IMR-90 (cell line): ENCODE measurements around the gene FBXW11. TPM values are rescaled to one million over a fixed set of nuclear protein-coding genes. Genes with fewer than 3 reads are reported as not detected.

Experiments
- ATAC-seq: fragments of 200-7000 bp; cut with Tn5 transposase; 2 replicates; pipeline ENCODE4 v1.9.1; 2020; ENCODE audit warnings: low read depth, mild to moderate bottlenecking, moderate library complexity
- BruUV-seq: library from RNA; stranded (reverse); fragments of 400-500 nt; replicated peaks from 2 replicates; lab custom pipeline; 2021; lab: Mats Ljungman, UMichigan
- CTCF ChIA-PET: fragments of 300-600 bp; formaldehyde crosslinking; extraction: SDS; loops from one replicate; lab custom pipeline; 2021; ENCODE audit warnings: antibody characterized with exemption; lab: Yijun Ruan, JAX
- POLR2A ChIA-PET: fragments of 300-600 bp; sonication (Branson Sonifier 250); formaldehyde crosslinking; loops from one replicate; lab custom pipeline; 2022; ENCODE audit warnings: antibody characterized with exemption; ENCODE audit not compliant: unreplicated experiment; lab: Charles Lee
- DNase-seq: peaks from one replicate; pipeline ENCODE4 v3.0.0; 2013
- H2AFZ ChIP-seq: replicated peaks from 2 replicates; pipeline ENCODE3; 2013; ENCODE audit warnings: low read length, mild to moderate bottlenecking; ENCODE audit not compliant: poor library complexity
- H2AK5ac ChIP-seq: 2 replicates; pipeline ENCODE4 v1.6.1; 2013; ENCODE audit warnings: low read depth, low read length, inconsistent platforms
- H2AK9ac ChIP-seq: replicated peaks from 2 replicates; pipeline ENCODE3; 2013; ENCODE audit warnings: mild to moderate bottlenecking, low read depth, low read length, moderate library complexity; ENCODE audit not compliant: poor library complexity
- H2BK120ac ChIP-seq: 2 replicates; pipeline ENCODE4 v1.6.1; 2013; ENCODE audit warnings: low read depth, low read length, inconsistent platforms
- H2BK15ac ChIP-seq: 3 replicates; pipeline ENCODE4 v1.6.1; 2013; ENCODE audit warnings: low read depth, low read length, inconsistent platforms
- H2BK20ac ChIP-seq: 2 replicates; pipeline ENCODE4 v1.6.1; 2013; ENCODE audit warnings: low read depth, mild to moderate bottlenecking, inconsistent platforms, low read length, moderate library complexity
- H2BK5ac ChIP-seq: 2 replicates; pipeline ENCODE4 v1.6.1; 2013; ENCODE audit warnings: mild to moderate bottlenecking, low read depth, low read length, inconsistent platforms; ENCODE audit not compliant: poor library complexity, severe bottlenecking
- H3K14ac ChIP-seq: replicated peaks from 2 replicates; pipeline ENCODE4 v1.6.1; 2013; ENCODE audit warnings: low read depth, low read length, inconsistent platforms
- H3K18ac ChIP-seq: 2 replicates; pipeline ENCODE4 v1.6.1; 2013; ENCODE audit warnings: low read depth, low read length, control low read depth
- H3K23ac ChIP-seq: 2 replicates; pipeline ENCODE4 v1.6.1; 2013; ENCODE audit warnings: low read depth, low read length, inconsistent platforms
- H3K27ac ChIP-seq: 2 replicates; pipeline ENCODE4 v1.5.1; 2013; ENCODE audit warnings: mild to moderate bottlenecking, control low read depth, low read length; ENCODE audit not compliant: insufficient read depth
- H3K27me3 ChIP-seq: 2 replicates; pipeline ENCODE4 v1.6.1; 2013; ENCODE audit warnings: low read length; ENCODE audit not compliant: control insufficient read depth, insufficient read depth
- H3K36me3 ChIP-seq: 2 replicates; pipeline ENCODE4 v1.6.1; 2013; ENCODE audit warnings: low read length, mixed read lengths; ENCODE audit not compliant: control insufficient read depth, insufficient read depth
- H3K4ac ChIP-seq: 2 replicates; pipeline ENCODE4 v1.6.1; 2013; ENCODE audit warnings: low read depth, low read length, inconsistent platforms
- H3K4me1 ChIP-seq: 2 replicates; pipeline ENCODE4 v1.6.1; 2013; ENCODE audit warnings: low read length, mixed read lengths; ENCODE audit not compliant: control insufficient read depth, insufficient read depth
- H3K4me2 ChIP-seq: 2 replicates; pipeline ENCODE4 v1.6.1; 2013; ENCODE audit warnings: low read depth, mild to moderate bottlenecking, control low read depth, low read length, moderate library complexity
- H3K4me3 ChIP-seq: 2 replicates; pipeline ENCODE4 v1.5.1; 2013; ENCODE audit warnings: low read depth, mild to moderate bottlenecking, control low read depth, low read length, moderate library complexity; ENCODE audit not compliant: insufficient read depth
- H3K56ac ChIP-seq: 2 replicates; pipeline ENCODE4 v1.6.1; 2013; ENCODE audit warnings: low read length, inconsistent platforms; ENCODE audit not compliant: insufficient read depth; ENCODE audit errors: extremely low read depth
- H3K79me1 ChIP-seq, 2 experiments: 2 replicates each; pipeline ENCODE4 v1.6.1; 2013; ENCODE audit warnings: low read length in 2 of 2, inconsistent platforms in 1 of 2, low read depth in 1 of 2
- H3K9ac ChIP-seq: 2 replicates; pipeline ENCODE4 v1.6.1; 2013; ENCODE audit warnings: low read depth, low read length, control low read depth
- H3K9me1 ChIP-seq: 2 replicates; pipeline ENCODE4 v1.6.1; 2013; ENCODE audit warnings: low read length, inconsistent platforms; ENCODE audit not compliant: insufficient read depth
- H3K9me3 ChIP-seq: 2 replicates; pipeline ENCODE4 v1.6.1; 2013; ENCODE audit warnings: low read length; ENCODE audit not compliant: control insufficient read depth, insufficient read depth
- H4K20me1 ChIP-seq: 2 replicates; pipeline ENCODE4 v1.6.1; 2013; ENCODE audit warnings: low read length, inconsistent platforms; ENCODE audit not compliant: insufficient read depth
- H4K5ac ChIP-seq: 2 replicates; pipeline ENCODE4 v1.6.1; 2013; ENCODE audit warnings: mild to moderate bottlenecking, low read depth, low read length, control low read depth
- H4K8ac ChIP-seq, 2 experiments: 2 replicates each; pipeline ENCODE4 v1.6.1; 2013; ENCODE audit warnings: low read depth in 2 of 2, low read length in 2 of 2, control low read depth in 1 of 2, inconsistent platforms in 1 of 2
- H4K91ac ChIP-seq: 2 replicates; pipeline ENCODE4 v1.6.1; 2013; ENCODE audit warnings: low read depth, low read length, inconsistent platforms; ENCODE audit not compliant: insufficient read depth
- BHLHE40 ChIP-seq: fragments of 150-350 bp; IDR thresholded peaks from 2 replicates; pipeline ENCODE4 v1.6.1; 2016; ENCODE audit warnings: mild to moderate bottlenecking, low read depth, low read length
- CEBPB ChIP-seq: IDR thresholded peaks from 2 replicates; pipeline ENCODE4 v1.6.1; 2012; ENCODE audit warnings: low read depth, low read length, improper control_type of control experiment
- CHD1 ChIP-seq: IDR thresholded peaks from 2 replicates; pipeline ENCODE4 v1.6.1; 2012; ENCODE audit warnings: low read depth, low read length, improper control_type of control experiment
- CTCF ChIP-seq: conservative IDR thresholded peaks from 2 replicates; pipeline ENCODE4 v1.5.1; 2012; ENCODE audit warnings: mild to moderate bottlenecking, low read depth, low read length, improper control_type of control experiment
- ELK1 ChIP-seq: fragments of 150-350 bp; IDR thresholded peaks from 2 replicates; pipeline ENCODE4 v1.6.1; 2016; ENCODE audit warnings: low read depth, mild to moderate bottlenecking, low read length, moderate library complexity, borderline replicate concordance
- FOS ChIP-seq: fragments of 150-350 bp; IDR thresholded peaks from 2 replicates; pipeline ENCODE4 v1.6.1; 2016; ENCODE audit warnings: low read depth, low read length
- MAFK ChIP-seq: IDR thresholded peaks from 2 replicates; pipeline ENCODE4 v1.6.1; 2012; ENCODE audit warnings: low read depth, low read length, improper control_type of control experiment
- MAZ ChIP-seq: IDR thresholded peaks from 2 replicates; pipeline ENCODE4 v1.6.1; 2012; ENCODE audit warnings: low read depth, mild to moderate bottlenecking, low read length, improper control_type of control experiment, moderate library complexity, borderline replicate concordance
- MXI1 ChIP-seq: IDR thresholded peaks from 2 replicates; pipeline ENCODE4 v1.6.1; 2012; ENCODE audit warnings: low read depth, mild to moderate bottlenecking, low read length, moderate library complexity, borderline replicate concordance
- NFE2L2 ChIP-seq: fragments of 150-350 bp; IDR thresholded peaks from 2 replicates; pipeline ENCODE4 v1.6.1; 2016; ENCODE audit warnings: low read depth, mild to moderate bottlenecking, low read length
- POLR2A ChIP-seq: IDR thresholded peaks from 2 replicates; pipeline ENCODE4 v1.6.1; 2012; ENCODE audit warnings: mild to moderate bottlenecking, low read depth, low read length
- RAD21 ChIP-seq: IDR thresholded peaks from 2 replicates; pipeline ENCODE4 v1.6.1; 2012; ENCODE audit warnings: low read length, improper control_type of control experiment
- RCOR1 ChIP-seq: IDR thresholded peaks from 2 replicates; pipeline ENCODE4 v1.6.1; 2012; ENCODE audit warnings: mild to moderate bottlenecking, low read length, improper control_type of control experiment; ENCODE audit not compliant: insufficient replicate concordance
- RFX5 ChIP-seq: IDR thresholded peaks from 2 replicates; pipeline ENCODE4 v1.8.0; 2012; ENCODE audit warnings: low read depth, mild to moderate bottlenecking, low read length, moderate library complexity
- SMC3 ChIP-seq: fragments of 150-350 bp; IDR thresholded peaks from 2 replicates; pipeline ENCODE4 v1.6.1; 2016; ENCODE audit warnings: low read depth, mild to moderate bottlenecking, antibody characterized with exemption, low read length, moderate library complexity
- USF2 ChIP-seq: fragments of 150-350 bp; IDR thresholded peaks from 2 replicates; pipeline ENCODE4 v1.6.1; 2017; ENCODE audit warnings: mild to moderate bottlenecking, antibody characterized with exemption, low read length, low read depth
- WGBS, 2 experiments: methylation state at CpG; one replicate each; pipeline versions ENCODE4 v1.1.5 to v1.1.7; 2013; ENCODE audit warnings: missing lambda C conversion rate in 2 of 2; ENCODE audit not compliant: insufficient read length in 1 of 2; ENCODE audit errors: extremely low coverage in 2 of 2; 5-methylcytosine and 5-hydroxymethylcytosine counted together
- dilution Hi-C: fragments of 300-500 bp; cut with HindIII; formaldehyde crosslinking; loops from one replicate; pipeline ENCODE4 v1.14.3; 2018; ENCODE audit warnings: low sequenced_read_pairs; ENCODE audit not compliant: unreplicated experiment
- in situ Hi-C: fragments of 300-500 bp; cut with MboI; formaldehyde crosslinking; loops from 3 replicates; pipeline ENCODE4 v1.14.3; 2019; ENCODE audit warnings: low sequenced_read_pairs, inconsistent platforms, mixed read lengths
- intact Hi-C: fragments of 100-400 bp; cut with micrococcal nuclease; formaldehyde crosslinking; loops from 2 replicates; pipeline ENCODE4 v1.10.0; 2022
- polyA plus RNA-seq, 3 experiments: library from polyadenylated mRNA; depleted of rRNA; stranded (reverse); fragments of >200 nt; gene quantifications; 2 replicates each; pipeline ENCODE4 v1.2.3, GENCODE V29; 2012; ENCODE audit warnings: low replicate concordance in 1 of 3
- total RNA-seq: library from RNA; depleted of rRNA; stranded (reverse); fragments of >200 nt; gene quantifications from 2 replicates; pipeline ENCODE4 v1.2.3, GENCODE V29; 2012

The FBXW11 gene
- total and polyA plus RNA-seq, 2 of the 4 experiments (the other 2 are of a cell fraction) = 34.3 to 97.1 TPM

GRCh38 chr5:171821286-171821685 lies 185.2 kb downstream of the FBXW11 start:
- H3K27me3 ChIP-seq = peaks cover 24% of the 10 kb centered on the region
- no peak overlapping the region for H2AK5ac ChIP-seq
- no peak overlapping the region for H3K4me3 ChIP-seq
- no peak overlapping the region for H2BK120ac ChIP-seq
- H4K8ac ChIP-seq = no peak overlapping the region
- dilution Hi-C loops (no loop called here), intact Hi-C loops (no loop called here), in situ Hi-C loops (no loop called here)
- H4K20me1 ChIP-seq = no peaks in the 10 kb centered on the region
- no TSS peak for BruUV-seq
- no peaks in the 10 kb centered on the region for H3K79me1 ChIP-seq
- no peak overlapping the region for H3K4ac ChIP-seq
- H2AFZ ChIP-seq = no peak overlapping the region
- no peak overlapping the region for H3K56ac ChIP-seq
- CTCF ChIA-PET = no interaction called here
- H3K4me2 ChIP-seq = no peak overlapping the region
- POLR2A ChIA-PET = no interaction called here
- H4K91ac ChIP-seq = no peak overlapping the region
- ATAC-seq = no peak
- peaks cover 5% of the 10 kb centered on the region for H3K9me3 ChIP-seq
- no peak overlapping the region for H2BK5ac ChIP-seq
- no peaks in the 10 kb centered on the region for H3K9me1 ChIP-seq
- H3K4me1 ChIP-seq = no peaks in the 10 kb centered on the region
- H4K5ac ChIP-seq = no peak overlapping the region
- H3K18ac ChIP-seq = no peak overlapping the region
- no peak overlapping the region for H3K27ac ChIP-seq
- H3K14ac ChIP-seq = no peak overlapping the region
- no peak for TF ChIP-seq FOS
- TF ChIP-seq MXI1 = no peak
- TF ChIP-seq USF2 = no peak
- no peak for TF ChIP-seq RFX5
- no peak for TF ChIP-seq RCOR1
- no peak for TF ChIP-seq NFE2L2
- no peak for TF ChIP-seq BHLHE40
- no peak for TF ChIP-seq CTCF
- no peak for TF ChIP-seq ELK1
- no peak for TF ChIP-seq CEBPB
- TF ChIP-seq MAFK = no peak
- TF ChIP-seq CHD1 = no peak
- TF ChIP-seq MAZ = no peak
- TF ChIP-seq RAD21 = no peak
- no peak for TF ChIP-seq POLR2A
- TF ChIP-seq SMC3 = no peak
- H2BK15ac ChIP-seq = no peak overlapping the region
- no peak overlapping the region for H2AK9ac ChIP-seq
- no peak for DNase-seq
- no peak overlapping the region for H2BK20ac ChIP-seq
- H3K36me3 ChIP-seq = no peaks in the 10 kb centered on the region
- no peak overlapping the region for H3K9ac ChIP-seq
- no peak overlapping the region for H3K23ac ChIP-seq
- no CpG with 5 or more reads among the region's 4 CpGs for WGBS, 2 experiments
